HG03103 (cell line): ENCODE data around the gene RMND5A.

Experiments
- ATAC-seq: cut with Tn5 transposase; IDR thresholded peaks from one replicate; pipeline ENCODE4 v1.9.1; 2021; ENCODE audit warnings: low read depth; ENCODE audit not compliant: unreplicated experiment

Gene RMND5A

GRCh38 chr2:86719637-86720539 is at the start of gene RMND5A:
RMND5A (plus strand) TSS chr2:86720291; CDS start chr2:86720668, 377 bp downstream.
- peak; percentile 86 for ATAC-seq

GRCh38 chr2:86671337-86671981 is 48.6 kb upstream of the RMND5A start:
- ATAC-seq = no peak

GRCh38 chr2:86672027-86672545 is 48.0 kb upstream of the RMND5A start:
- no peak for ATAC-seq

GRCh38 chr2:86673011-86673410 is 47.1 kb upstream of the RMND5A start:
- ATAC-seq = no peak

DNA sequence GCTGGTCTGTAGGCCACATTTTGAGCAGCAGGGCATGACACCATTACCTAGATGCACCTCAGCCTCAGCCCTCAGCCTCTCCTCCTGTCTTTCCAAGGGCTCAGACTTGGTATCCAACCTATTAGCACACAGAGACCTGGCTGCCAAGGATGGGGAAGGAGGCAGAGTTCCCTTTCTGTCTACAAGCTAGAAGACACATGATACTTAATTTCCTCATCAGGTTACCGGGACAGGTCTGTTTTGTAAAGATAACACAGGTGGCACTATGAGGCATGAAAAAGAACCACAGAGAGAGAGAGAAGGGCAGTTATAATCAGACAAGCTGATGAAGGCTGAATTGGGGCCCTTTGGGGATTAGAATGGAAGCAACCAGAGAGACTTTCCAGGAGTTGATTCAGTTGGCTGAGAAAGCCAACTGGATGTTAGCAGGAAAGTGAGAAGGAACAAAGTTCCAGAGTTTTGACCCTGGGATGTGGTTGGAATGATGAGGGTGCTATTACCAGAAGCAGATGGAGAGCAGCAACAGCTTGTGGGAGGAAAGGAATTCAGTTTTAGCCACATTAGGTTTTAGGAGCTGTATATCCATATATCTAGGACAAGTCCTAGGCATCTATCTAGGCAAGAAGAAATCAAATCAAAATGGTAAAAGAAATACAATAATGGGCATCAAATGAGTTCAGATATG is 46.0 kb upstream of the RMND5A start:
- ATAC-seq = no peak

- no peak for ATAC-seq
Observed at GRCh38 chr2:86675104-86675503, 45.0 kb upstream of the RMND5A start.

DNA sequence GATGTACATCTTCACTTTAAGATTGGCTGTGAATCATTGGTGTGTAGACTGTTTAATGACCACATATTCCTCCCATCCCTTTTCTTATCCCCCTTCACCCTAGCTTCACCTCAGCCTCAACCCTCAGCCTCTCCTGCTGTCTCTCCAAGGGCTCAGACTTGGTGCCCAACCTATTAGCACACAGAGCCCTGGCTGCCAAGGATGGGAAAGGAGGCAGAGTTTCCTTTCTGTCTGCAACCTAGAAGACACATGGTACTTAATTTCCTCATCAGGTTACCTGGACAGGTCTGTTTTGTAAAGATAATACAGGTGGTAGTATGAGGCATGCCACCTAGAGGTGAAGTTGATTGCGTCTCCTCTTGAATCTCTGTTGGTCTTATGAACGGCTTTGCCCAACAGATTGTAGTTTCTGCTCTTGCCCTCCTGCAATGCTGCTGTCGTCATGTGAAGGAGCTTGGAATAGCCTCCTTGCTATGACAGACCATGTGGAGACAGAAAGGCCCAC is 44.5 kb upstream of the RMND5A start:
- no peak for ATAC-seq

GRCh38 chr2:86677816-86678215 is 42.3 kb upstream of the RMND5A start:
- ATAC-seq = no peak

DNA sequence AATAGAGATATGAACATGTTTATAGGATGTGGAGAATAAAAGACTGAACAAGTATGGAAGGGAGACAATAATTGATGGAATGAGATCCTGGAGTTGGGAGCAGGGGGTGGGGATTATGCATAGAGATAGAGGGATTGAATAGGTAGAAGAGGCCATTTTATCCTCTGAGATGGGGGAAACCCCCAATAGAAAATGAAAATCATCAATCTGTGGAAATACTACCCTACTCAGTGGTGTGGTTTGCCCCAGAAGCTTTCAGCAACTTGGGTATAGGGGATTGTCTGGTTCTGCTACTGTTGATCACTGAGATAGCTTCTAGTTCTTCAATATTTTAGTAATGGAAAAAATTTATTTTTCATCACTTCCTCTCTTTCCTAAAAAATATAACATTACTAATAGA is 41.1 kb upstream of the RMND5A start:
- ATAC-seq = no peak

DNA sequence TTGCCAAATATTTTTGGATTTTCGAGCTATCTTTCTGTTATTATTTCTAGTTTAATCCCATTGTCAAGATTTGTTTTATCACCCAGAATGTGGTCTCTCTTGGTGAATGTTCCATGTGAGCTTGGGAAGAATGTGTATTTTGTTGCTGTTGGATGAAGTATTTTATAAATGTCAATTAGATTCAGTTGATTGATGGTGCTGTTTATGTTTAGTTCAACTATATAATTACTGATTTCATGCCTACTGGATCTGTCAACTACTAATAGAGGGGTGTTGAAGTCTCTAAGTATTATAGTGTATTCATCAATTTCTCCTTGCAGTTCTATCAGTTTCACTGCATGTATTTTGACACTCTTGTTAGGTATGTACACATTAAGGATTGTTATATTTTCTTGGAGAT is 34.7 kb upstream of the RMND5A start:
- ATAC-seq = no peak

DNA sequence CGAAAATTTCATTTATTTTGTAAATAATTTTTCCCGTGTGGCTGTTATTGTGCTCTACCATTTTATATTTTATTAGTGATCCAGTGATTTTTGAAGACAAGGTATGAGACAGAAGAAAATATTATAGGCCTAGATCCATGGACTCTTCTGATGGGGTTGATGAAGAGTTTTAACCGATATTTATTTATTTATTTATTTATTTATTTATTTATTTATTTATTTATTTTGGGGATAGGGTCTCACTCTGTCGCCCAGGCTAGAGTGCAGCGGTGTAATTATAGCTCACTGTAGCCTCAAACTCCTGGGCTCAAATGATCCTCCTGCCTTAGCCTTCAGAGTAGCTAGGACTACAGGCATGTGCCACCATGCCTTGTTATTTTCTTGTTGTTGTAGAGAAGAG is 33.6 kb upstream of the RMND5A start:
- ATAC-seq = no peak

DNA sequence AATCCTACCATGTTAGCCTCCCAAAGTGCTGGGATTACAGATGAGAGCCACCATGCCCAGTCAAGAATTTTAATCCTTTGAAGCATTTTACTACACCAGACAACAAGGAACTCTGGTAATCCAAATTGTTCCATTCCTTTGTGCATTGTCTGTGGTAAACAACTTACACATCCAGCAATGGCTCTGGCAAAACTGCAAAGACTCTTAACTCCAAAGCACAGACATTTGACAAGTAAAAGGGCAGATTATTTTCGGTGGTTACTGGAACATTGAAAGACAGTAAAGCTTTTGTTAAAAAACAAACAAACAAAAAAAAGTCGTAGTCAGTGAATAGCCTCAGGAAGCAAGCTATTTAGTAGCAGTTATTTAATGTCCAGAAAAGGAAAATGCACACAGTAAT is 33.2 kb upstream of the RMND5A start:
- ATAC-seq = no peak

DNA sequence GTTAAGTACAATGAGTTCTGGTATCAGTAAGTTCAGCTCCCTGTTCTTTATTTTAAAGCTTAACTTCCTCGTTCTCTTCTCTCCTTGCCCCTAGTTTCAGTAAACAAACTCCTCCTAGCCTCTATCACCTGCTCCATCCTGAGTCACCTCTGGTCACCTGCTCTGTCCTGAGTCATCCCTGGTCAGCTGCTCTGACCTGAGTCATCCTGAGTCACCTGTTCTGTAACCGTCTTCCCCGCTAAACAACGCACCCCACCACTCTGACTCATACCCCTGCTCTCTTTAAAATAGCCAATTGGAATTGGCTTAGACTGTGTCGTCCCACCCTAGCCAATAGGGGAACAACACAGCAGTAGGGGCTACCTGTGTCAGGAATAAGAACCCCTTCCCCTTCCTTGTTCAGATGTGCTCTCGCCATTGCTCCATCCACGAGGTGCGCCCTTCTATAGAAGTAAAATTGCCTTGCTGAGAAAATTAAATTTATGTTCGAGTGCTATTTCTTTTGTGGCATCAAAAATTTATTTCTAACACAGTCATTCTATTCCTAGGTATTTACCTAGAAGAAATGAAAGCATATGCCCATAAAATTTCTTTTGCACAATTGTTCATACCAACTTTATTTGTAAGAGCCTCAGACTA is 24.9 kb upstream of the RMND5A start:
- no peak for ATAC-seq

- ATAC-seq = no peak
Observed at GRCh38 chr2:86697551-86698104, 22.5 kb upstream of the RMND5A start.

DNA sequence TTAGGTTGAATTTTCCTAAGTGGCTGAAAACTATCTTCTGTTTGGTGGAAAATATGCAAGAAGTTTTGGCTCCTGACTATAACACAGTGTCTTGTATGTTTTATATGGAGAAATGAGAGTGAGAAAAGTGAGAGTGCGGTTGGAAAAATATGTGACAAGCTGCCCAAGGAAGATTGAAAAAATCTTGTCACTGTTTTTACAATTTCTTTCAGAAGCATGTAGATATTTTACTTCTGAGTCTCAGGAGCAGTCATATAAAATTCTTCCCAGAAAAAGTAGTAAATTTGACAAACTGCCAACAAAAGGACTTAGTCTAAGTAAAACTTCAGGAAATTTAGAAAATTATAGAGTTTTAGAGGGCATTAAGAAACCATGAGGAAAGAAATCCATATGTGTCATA is 19.4 kb upstream of the RMND5A start:
- ATAC-seq = no peak

- ATAC-seq = no peak
Observed at GRCh38 chr2:86703704-86704361, 16.3 kb upstream of the RMND5A start.

DNA sequence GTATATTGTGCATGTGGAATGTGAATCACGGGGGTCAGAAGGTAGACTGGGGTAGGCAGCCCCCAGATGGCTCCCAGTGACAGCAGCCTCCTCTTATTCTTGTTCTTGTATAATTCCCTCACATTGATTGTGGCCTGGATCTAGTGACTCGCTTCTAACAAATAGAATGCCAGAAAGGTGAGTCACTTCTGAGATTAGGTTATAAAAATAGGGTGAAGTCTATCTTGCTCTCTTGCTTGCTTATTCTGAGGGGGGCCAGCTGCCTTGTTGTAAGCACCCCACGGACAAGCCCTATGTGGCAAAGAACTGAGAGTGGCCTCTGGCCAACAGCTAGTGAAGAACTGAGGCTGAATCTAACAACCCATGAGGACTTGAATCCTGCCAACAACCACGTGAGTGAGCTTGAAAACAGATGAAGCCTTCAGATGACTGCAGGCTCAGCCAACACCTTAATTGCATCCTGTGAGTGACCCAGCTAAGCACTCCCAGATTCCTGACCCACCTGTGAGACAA is 15.6 kb upstream of the RMND5A start:
- no peak for ATAC-seq

GRCh38 chr2:86706220-86706619 is 13.9 kb upstream of the RMND5A start:
- ATAC-seq = no peak

DNA sequence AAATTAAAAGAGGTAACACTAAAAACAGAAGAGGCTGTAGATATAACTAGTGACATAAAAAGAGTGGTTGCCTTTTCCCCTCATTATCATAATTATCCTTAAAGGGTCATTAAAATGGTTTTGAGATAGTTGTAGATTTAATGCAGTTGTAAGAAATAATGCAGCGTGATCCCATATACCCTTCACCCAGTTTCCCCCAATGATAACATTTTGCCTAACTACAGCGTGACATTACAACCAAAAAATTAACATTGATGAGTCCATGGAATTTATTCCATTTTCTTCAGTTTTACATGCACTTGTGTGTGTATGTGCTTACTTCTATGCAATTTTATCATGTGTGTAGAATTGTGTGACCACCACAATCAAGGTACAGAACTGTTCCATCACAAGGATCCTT is 13.2 kb upstream of the RMND5A start:
- no peak for ATAC-seq
